Right atrium auricular region (tissue), 2 donors: ENCODE results near the gene PDZD2. TPM values are rescaled to one million over a fixed set of nuclear protein-coding genes. Genes with fewer than 3 reads are reported as not detected.

Experiments used
- DNase-seq: peaks from one replicate; pipeline ENCODE4 v3.0.0-alpha.2; 2019; ENCODE audit warnings: low spot score
- H3K27ac ChIP-seq, 2 donors: fragments of 200-600 bp; sonication (generic); 1 replicate in 1 of 2; 2 replicates in 1 of 2; pipeline ENCODE4 v1.5.1; 2016 to 2019
- H3K27me3 ChIP-seq, 2 donors: fragments of 200-600 bp; sonication (generic); one replicate each; pipeline versions ENCODE4 v1.5.1 to v1.6.0; 2017 to 2019
- H3K36me3 ChIP-seq: fragments of 200-600 bp; sonication (generic); one replicate; pipeline ENCODE4 v1.5.1; 2016
- H3K4me1 ChIP-seq, 2 donors: fragments of 200-600 bp; sonication (generic); one replicate each; pipeline versions ENCODE4 v1.5.1 to v1.6.0; 2017 to 2019
- H3K4me3 ChIP-seq, 2 donors: fragments of 200-600 bp; sonication (generic); 1 replicate in 1 of 2; 2 replicates in 1 of 2; pipeline ENCODE4 v1.5.1; 2017 to 2019; ENCODE audit warnings: mild to moderate bottlenecking in 1 of 2, moderate library complexity in 1 of 2
- H3K9me3 ChIP-seq, 2 donors: fragments of 200-600 bp; sonication (generic); one replicate each; pipeline ENCODE4 v1.5.1; 2019
- total RNA-seq, 2 donors: library from RNA; depleted of rRNA; stranded (reverse); fragments of >200 nt; gene quantifications; one replicate each; pipeline ENCODE4 v1.1.0, GENCODE V29; 2016
- TF ChIP-seq, protein P1 (sequence below), 2 donors: fragments of 200-600 bp; sonication (generic); IDR thresholded peaks; one replicate each; pipeline ENCODE4 v1.5.1; 2019; ENCODE audit warnings: antibody characterized with exemption in 2 of 2

Gene PDZD2
- total RNA-seq, 2 donors from 2014 or later = 79.5 to 86.4 TPM

DNA sequence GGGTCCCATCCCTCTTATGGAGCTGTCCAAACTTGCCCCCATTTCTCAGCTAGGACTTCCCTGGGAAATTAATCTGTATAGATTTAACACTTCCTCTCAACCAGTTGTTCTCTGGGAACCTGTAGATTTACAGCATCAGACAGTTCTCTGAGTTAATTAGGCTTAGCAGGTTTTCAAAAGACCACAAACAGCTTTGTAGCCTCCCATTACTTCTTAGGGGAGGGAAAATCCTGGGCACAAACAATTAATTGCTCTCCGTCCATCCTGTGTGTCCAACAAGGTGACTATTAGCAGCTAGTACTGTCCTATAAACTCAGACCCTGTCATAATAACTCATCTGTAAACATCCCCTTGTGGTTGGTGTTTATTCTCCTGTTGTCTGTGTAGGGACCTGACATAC, 337.2 kb downstream of the PDZD2 start:
- TF ChIP-seq, protein P1, sequence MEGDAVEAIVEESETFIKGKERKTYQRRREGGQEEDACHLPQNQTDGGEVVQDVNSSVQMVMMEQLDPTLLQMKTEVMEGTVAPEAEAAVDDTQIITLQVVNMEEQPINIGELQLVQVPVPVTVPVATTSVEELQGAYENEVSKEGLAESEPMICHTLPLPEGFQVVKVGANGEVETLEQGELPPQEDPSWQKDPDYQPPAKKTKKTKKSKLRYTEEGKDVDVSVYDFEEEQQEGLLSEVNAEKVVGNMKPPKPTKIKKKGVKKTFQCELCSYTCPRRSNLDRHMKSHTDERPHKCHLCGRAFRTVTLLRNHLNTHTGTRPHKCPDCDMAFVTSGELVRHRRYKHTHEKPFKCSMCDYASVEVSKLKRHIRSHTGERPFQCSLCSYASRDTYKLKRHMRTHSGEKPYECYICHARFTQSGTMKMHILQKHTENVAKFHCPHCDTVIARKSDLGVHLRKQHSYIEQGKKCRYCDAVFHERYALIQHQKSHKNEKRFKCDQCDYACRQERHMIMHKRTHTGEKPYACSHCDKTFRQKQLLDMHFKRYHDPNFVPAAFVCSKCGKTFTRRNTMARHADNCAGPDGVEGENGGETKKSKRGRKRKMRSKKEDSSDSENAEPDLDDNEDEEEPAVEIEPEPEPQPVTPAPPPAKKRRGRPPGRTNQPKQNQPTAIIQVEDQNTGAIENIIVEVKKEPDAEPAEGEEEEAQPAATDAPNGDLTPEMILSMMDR (IDR thresholded peaks at IDR 0.05) = no peak
- no peaks in the 10 kb centered on the region for H3K9me3 ChIP-seq
- DNase-seq = no peak
- H3K27me3 ChIP-seq = no peaks in the 10 kb centered on the region
- peaks cover 0 to 2% of the 10 kb centered on the region in 2 donors for H3K4me1 ChIP-seq
- H3K4me3 ChIP-seq = no peak overlapping the region
- H3K27ac ChIP-seq = no peak overlapping the region
- no peaks in the 10 kb centered on the region for H3K36me3 ChIP-seq

DNA sequence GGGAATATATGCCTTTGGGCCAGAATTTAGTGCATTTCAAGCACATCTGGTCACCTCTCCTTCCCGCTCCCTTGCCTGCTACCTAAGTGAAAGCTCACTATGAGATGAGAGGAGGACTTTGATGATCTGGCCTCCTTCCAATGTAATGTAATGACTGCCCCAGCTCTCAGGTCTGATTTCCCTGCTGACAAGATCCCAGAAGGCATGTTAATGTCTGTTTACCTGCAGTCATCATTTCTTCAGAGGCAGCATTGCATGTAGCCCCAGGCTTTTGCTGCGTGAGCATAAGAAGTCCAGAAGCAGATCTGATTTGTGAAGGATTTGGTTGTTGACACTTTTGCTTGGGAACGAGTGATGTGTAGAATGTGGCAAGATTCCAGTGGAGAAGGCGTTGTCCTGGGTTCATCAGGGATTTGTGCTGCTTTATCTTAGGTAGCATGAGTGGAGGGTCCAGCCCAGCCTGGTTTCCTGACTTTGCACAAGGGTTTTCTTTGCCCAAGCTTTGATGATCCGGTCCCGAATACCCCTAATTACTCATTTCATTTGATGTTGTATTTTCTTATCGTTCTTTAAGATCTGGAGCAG, 342.5 kb downstream of the PDZD2 start:
- Histone ChIP-seq H3K4me3 (no peak overlapping the region), H3K27ac (no peak overlapping the region), H3K36me3 (no peaks in the 10 kb centered on the region), H3K27me3 (no peaks in the 10 kb centered on the region), H3K4me1 (peaks cover 0 to 31% of the 10 kb centered on the region in 2 donors), H3K9me3 (no peaks in the 10 kb centered on the region)
- TF ChIP-seq, protein P1 (IDR thresholded peaks at IDR 0.05) = no peak
- DNase-seq = no peak

DNA sequence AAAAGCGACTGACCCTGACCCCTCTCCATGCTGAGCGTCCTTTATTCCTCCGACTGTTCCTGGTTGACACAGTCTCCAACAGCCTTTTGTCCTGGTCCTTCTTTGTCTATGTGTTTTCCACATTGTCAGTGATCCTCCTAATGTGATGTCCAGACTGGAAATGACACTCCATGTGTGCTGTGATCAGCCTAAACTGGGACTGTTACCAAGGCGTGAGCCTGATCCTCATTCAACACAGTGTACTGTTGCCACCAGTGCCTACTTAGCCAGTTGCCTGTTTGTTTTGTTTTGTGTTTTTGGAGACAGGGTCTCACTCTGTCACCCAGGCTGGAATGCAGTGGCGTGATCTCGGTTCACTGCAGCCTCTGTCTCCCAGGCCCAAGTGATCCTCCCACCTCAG, 343.1 kb downstream of the PDZD2 start:
- H3K4me1 ChIP-seq = peaks cover 0 to 31% of the 10 kb centered on the region in 2 donors
- H3K27ac ChIP-seq = no peak overlapping the region
- no peaks in the 10 kb centered on the region for H3K27me3 ChIP-seq
- no peak overlapping the region for H3K4me3 ChIP-seq
- TF ChIP-seq, protein P1 (IDR thresholded peaks at IDR 0.05) = no peak
- no peaks in the 10 kb centered on the region for H3K36me3 ChIP-seq
- DNase-seq = no peak
- no peaks in the 10 kb centered on the region for H3K9me3 ChIP-seq

GRCh38 chr5:31982621-31983020, 343.7 kb downstream of the PDZD2 start:
- H3K27ac ChIP-seq = no peak overlapping the region
- TF ChIP-seq, protein P1 (IDR thresholded peaks at IDR 0.05) = no peak
- no peak overlapping the region for H3K4me3 ChIP-seq
- no peaks in the 10 kb centered on the region for H3K27me3 ChIP-seq
- H3K9me3 ChIP-seq = no peaks in the 10 kb centered on the region
- peaks cover 0 to 31% of the 10 kb centered on the region in 2 donors for H3K4me1 ChIP-seq
- no peaks in the 10 kb centered on the region for H3K36me3 ChIP-seq
- no peak for DNase-seq

DNA sequence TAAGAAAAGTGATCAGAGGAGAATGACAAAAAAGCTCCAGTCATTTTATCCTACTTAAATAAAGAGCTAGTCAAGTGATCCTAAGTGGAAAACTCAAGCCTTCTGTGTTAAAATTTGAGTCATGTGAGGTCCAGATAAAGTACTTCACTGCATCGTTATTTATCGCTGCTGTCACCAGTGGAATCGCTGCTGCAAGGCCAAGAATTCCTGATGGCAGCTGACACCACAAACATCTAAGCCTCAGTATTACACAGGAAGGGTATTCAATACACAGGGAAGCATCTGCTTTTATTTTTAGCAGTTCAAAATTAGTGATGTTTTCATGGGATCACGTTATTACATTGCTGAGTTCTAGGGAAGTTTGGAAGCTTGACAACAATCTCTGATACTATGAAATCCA, 344.9 kb downstream of the PDZD2 start:
- Histone ChIP-seq H3K27ac (no peak overlapping the region), H3K9me3 (no peaks in the 10 kb centered on the region), H3K4me3 (no peak overlapping the region), H3K27me3 (no peaks in the 10 kb centered on the region), H3K36me3 (no peaks in the 10 kb centered on the region), H3K4me1 (peaks cover 0 to 31% of the 10 kb centered on the region in 2 donors)
- TF ChIP-seq, protein P1 (IDR thresholded peaks at IDR 0.05) = no peak
- DNase-seq = no peak

GRCh38 chr5:31984691-31985090, 345.8 kb downstream of the PDZD2 start:
- no peak for DNase-seq
- H3K27me3 ChIP-seq = no peaks in the 10 kb centered on the region
- no peaks in the 10 kb centered on the region for H3K9me3 ChIP-seq
- TF ChIP-seq, protein P1 (IDR thresholded peaks at IDR 0.05) = no peak
- H3K36me3 ChIP-seq = no peaks in the 10 kb centered on the region
- peaks cover 0 to 34% of the 10 kb centered on the region in 2 donors for H3K4me1 ChIP-seq
- H3K4me3 ChIP-seq = no peak overlapping the region
- no peak overlapping the region for H3K27ac ChIP-seq
